ENCODE data around the gene HTR4.

DNA sequence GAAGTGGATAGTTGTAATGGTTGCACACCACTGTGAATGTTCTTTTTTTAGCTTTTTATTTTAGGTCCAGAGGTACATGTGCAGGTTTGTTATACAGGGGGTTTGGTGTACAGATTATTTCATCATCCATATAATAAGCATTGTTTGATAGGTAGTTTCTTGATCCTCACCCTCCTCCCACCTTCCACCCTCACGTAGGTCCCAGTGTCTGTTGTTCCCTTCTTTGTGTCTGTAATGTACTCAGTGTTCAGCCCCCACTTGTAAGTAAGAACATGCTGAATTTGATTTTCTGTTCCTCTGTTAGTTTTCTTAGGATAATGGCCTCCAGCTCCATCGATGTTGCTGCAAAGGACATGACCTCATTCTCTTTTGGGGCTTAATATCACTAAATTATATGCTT lies 99.7 kb downstream of the HTR4 start:
- TF ChIP-seq, protein P1, sequence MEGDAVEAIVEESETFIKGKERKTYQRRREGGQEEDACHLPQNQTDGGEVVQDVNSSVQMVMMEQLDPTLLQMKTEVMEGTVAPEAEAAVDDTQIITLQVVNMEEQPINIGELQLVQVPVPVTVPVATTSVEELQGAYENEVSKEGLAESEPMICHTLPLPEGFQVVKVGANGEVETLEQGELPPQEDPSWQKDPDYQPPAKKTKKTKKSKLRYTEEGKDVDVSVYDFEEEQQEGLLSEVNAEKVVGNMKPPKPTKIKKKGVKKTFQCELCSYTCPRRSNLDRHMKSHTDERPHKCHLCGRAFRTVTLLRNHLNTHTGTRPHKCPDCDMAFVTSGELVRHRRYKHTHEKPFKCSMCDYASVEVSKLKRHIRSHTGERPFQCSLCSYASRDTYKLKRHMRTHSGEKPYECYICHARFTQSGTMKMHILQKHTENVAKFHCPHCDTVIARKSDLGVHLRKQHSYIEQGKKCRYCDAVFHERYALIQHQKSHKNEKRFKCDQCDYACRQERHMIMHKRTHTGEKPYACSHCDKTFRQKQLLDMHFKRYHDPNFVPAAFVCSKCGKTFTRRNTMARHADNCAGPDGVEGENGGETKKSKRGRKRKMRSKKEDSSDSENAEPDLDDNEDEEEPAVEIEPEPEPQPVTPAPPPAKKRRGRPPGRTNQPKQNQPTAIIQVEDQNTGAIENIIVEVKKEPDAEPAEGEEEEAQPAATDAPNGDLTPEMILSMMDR (IDR thresholded peaks at IDR 0.05; ENCODE audit: poor library complexity, severe bottlenecking), result no peak
- TF ChIP-seq REST (IDR thresholded peaks at IDR 0.05; ENCODE audit: borderline replicate concordance), result no peak
- TF ChIP-seq MXI1 (conservative IDR thresholded peaks at IDR 0.05; ENCODE audit: poor library complexity, severe bottlenecking), result no peak

All from neural cell (in vitro differentiated cells).